C4-2B (cell line): Measurements from ENCODE around the gene SIK1.
"Not testable (repeated sequence)": the region's sequence is repeated elsewhere in the genome, so short reads cannot be mapped to it uniquely, and the experiment has no call there.

Experiments
- ZFX ChIP-seq: fragments of 450-650 bp; IDR thresholded peaks from 2 replicates; pipeline ENCODE4 v1.6.1; 2017
- TF ChIP-seq, protein P1 (sequence below): fragments of 450-650 bp; conservative IDR thresholded peaks from 2 replicates; pipeline ENCODE4 v1.5.1; 2017; ENCODE audit warnings: mild to moderate bottlenecking

DNA sequence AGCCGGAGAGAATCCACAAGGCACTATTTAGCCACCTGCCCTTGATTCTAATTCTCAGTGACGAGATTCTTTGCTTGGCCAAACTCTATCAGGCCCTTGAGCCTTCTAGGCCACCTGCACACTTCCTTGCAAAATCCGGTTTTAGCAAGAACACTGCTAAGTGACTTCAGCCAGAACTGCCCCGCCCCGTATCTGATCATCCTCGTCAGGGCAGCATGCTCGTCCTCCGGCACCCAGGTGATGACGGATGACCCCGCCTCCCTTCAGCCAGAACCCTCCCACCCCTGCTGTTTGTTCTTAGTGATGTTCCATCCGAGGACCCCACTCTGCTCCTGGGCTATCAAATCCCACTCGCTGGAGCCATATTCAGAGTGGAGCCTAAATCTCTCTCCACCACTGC, 32.1 kb upstream of the SIK1 start:
- TF ChIP-seq, protein P1, sequence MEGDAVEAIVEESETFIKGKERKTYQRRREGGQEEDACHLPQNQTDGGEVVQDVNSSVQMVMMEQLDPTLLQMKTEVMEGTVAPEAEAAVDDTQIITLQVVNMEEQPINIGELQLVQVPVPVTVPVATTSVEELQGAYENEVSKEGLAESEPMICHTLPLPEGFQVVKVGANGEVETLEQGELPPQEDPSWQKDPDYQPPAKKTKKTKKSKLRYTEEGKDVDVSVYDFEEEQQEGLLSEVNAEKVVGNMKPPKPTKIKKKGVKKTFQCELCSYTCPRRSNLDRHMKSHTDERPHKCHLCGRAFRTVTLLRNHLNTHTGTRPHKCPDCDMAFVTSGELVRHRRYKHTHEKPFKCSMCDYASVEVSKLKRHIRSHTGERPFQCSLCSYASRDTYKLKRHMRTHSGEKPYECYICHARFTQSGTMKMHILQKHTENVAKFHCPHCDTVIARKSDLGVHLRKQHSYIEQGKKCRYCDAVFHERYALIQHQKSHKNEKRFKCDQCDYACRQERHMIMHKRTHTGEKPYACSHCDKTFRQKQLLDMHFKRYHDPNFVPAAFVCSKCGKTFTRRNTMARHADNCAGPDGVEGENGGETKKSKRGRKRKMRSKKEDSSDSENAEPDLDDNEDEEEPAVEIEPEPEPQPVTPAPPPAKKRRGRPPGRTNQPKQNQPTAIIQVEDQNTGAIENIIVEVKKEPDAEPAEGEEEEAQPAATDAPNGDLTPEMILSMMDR = not testable (repeated sequence)
- not testable (repeated sequence) for TF ChIP-seq ZFX
